ENCODE data around the gene MAP3K20.

DNA sequence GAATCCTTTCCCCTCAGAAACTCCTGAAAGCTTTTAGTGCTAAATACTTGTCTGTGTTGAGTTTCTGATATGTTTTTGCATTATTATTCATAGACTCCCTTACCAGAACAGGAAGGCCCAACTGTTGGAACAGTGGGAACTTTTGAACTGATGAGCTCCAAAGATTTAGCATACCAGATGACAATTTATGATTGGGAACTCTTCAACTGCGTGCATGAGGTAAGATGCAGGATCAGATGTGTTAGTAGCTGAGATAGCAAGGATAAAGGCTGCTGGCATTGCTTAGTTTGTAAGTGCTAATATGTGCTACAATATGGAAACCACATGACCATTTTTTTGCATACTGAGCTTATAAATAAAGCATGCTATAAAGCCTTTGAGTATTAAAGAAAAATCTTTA, 49.2 kb upstream of the MAP3K20 start:
- TF ChIP-seq POLR2A (IDR thresholded peaks at IDR 0.05) (no peak), POLR2AphosphoS5 (IDR thresholded peaks at IDR 0.05) (no peak)

All from transverse colon (tissue), 3 donors.